Dedifferentiated amniotic fluid mesenchymal stem cell (primary cell): ENCODE results near the gene TTLL12.
"Not testable (repeated sequence)": the region's sequence is repeated elsewhere in the genome, so short reads cannot be mapped to it uniquely, and the experiment has no call there.

Source experiments
- DNase-seq: peaks from one replicate; pipeline ENCODE4 v3.0.0-alpha.2; 2016; ENCODE audit errors: extremely low spot score

TTLL12 gene

DNA sequence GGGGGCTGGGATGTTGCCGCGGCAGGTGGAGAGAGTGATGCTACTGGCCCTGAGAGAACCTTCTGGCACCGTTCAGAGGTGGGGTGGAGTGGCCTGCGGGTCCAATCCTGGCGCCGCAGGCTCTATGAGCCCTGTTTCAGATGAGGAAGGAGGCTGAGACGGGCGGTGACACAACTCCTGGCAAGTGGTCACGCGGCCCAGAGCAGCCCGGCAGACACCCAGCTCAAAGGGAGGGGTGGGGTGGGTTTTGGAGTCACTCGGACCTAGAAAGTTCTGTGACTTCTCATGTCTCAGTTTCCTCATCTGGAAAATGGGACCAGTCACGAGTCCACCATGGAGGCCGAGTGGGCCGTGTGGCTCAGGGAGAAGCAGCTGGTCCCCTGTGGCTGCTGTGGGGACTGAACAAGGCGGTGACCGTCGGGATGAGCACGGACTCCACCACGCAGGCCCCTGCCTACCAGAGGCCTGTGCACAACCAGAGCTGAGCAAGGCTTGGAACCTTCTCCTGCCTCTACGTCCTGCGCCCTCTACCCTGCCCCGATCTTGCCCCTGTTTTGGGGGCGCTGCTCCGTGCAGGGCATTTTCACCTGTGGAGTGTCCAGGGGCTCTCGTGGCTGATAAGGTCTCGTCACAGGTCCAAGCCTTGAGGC, 31.9 kb downstream of the TTLL12 start:
- no peak for DNase-seq

DNA sequence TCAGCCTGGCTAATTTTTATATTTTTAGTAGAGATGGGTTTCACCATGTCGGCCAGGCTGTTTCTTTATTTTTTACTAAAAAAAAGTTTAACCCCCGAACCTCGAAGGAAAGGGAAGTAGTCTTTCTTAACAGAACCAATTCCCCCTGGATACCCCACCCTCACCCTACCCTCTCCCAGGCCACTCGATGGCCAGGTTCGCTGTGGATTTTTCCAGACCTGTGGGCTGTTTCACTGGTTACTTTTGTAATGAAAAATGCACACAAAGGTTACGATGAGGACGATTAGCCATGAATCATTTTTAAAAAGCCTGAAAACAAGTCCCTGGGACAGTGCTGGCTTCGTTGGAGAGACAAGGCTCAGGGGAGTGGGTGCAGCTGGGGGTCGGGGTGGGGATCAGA, 33.0 kb downstream of the TTLL12 start:
- no peak for DNase-seq

DNA sequence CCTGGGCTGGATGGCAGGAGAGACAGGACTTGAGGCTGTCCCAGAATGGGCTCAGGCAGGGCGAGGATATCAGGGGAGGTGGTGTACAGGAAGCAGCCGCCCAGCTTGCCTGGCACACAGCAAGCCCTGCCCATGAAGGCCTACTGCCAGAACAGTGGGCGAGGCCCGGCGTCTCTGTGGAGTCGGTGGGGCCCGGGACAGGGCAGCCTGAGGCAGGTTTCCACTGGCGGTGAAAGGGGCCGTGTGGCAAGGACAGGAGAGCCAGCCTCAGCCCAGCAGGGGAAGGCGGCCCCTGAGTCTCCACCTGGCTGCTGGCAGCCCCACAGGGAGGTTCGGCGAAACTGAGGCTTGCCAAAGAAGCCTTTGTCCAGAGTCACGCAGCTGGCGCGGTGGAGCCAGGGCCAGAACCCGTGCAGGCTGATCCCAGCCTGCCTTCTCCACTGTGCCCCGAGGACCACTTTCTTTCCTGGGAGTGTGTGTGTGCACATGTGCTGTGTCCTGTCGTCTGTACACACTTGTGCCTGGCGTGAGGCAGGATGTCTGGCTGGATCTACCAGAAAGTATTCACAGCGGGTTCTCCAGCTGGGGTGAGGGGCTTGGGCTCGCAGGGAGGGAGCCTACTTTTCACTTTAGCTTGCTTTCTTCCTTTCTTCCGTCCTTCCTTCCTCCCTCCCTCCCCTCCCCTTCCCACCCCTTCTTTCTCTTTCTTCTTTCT, 34.4 kb downstream of the TTLL12 start:
- peak; percentile 75 for DNase-seq

DNA sequence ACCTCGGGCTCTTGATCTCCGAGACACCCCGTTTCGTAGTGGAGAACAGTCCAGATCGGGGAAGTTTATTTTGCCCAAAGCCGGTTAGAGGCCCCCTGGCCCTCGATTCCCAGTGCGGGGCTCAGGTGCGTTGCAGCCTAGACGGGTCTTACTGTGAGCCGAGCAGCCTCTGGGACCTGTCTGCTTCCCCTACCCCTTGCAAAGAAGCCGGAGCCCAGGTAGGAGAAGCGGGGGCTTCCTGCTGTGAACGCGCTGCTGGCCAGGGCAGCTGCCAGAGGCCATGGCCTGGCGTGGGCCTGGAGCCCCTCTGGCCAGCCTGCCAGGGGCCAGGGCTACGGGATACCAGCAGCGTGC, 35.0 kb downstream of the TTLL12 start:
- DNase-seq, result no peak

DNA sequence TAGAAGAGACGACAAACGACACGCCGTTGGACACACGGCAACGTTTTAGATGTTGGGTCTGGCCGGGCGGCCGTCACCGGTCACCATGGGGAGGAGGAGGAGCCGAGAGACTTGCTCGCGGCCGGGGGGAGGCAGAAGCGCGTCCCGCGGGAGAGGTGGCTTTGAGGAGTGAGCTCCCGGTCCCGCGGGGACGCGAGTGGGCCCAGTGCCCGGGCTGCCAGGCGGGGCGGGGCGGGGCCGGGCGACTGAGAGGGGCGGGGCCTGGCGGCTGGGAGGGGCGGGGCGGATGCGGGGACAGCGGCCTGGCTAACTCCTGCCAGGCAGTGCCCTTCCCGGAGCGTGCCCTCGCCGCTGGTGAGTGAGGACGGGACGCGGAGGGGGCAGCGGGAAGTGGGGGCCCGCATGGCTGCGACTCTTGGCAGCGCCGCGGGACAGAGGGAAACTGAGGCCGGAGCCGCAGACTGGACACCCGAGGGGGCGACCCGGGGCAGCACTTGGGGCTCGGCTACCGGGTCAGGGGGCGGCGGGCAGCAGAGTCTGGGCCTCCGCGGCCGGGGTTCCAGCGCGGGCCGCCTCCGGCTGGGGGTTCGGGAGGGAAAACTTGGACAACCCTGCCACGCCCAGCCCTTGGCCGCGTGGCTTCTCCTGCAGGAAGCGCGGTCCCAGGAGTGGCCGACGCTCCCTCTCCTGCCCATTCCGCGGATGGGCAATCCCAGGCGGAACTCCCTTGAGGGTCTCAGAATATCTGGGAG, 35.5 kb downstream of the TTLL12 start, which contains the start of gene TSPO:
Gene TSPO, plus strand, starts transcription at position 309 of the 752 bp plus-strand sequence. CDS start 7,680 bp downstream, outside the sequence.
- peak; percentile 45 for DNase-seq

DNA sequence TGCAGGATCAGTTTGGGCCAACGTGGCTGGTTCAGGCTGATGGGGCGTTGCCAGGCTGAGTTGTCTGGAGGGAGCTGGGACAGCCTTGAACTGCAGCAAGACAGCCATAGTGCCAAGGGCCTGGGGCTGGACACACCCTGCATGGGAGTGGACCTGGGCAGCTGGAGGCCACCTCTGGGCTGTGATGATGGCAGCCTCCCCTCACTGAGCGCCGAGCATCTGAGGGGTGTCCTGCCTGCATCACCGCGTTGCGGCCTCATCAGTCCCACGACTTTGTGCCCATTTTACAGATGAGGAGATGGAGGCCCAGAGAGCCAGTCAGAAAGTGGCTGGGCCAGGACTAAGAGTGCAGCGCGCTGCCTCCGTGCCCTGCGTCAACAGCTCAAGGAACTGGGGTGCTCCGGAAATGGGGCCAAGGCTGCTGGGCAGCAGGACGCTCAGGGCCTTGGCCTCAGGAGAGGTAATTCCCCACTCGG, 36.2 kb downstream of the TTLL12 start:
- no peak for DNase-seq

DNA sequence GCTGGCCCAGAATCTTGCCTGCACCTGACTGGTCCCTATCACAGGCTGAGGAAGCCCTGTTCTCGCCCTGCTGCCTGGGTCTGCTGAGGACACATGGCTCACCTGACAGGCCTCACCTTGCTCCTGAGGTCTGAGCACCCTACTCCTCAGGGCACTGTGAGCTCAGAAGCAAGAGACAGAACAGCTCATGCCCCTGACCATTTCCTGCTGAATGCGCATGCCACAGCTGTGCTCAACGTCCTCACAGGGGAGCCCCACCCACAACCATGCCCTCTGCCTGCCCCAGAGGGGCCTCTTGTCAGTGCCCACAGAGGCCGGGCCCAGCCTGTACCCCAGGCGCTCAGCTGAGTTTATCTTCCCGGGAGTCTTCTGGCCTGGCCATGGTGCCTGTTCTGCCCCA, 38.4 kb downstream of the TTLL12 start:
- no peak for DNase-seq

DNA sequence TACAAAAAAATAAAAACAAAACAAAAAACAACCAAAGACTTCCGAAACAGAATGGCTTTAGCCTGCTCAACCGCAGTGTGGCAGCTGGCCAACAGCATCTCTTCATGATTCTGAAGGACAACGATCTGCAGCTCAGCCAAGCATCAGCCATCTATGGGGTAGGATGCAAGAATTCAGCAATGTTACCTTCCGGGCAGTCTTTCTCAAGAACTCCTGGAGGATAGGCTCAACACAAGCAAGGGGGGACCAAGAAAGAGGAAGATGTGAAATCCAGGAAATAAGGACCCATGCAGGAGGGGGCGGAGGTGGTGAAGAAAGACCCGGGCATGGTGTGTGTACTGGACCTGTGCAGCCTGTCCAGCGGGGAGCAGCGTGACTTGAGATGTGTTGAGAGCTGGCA, 39.1 kb downstream of the TTLL12 start:
- no peak for DNase-seq

DNA sequence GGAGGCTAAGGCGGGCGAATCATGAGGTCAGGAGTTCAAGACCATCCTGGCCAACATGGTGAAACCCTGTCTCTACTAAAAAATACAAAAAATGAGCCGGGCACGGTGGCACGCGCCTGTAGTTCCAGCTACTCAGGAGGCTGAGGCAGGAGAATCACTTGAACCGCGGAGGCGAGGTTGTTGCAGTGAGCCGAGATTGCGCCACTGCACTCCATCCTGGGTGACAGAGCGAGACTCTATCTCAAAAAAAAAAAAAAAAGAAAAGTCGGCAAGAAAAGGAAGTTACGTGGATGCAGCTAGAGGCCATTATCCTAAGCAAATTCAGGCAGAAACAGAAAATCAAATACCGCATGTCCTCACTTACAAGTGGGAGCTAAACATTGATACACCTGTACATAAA, 40.6 kb downstream of the TTLL12 start:
- DNase-seq, result not testable (repeated sequence)

DNA sequence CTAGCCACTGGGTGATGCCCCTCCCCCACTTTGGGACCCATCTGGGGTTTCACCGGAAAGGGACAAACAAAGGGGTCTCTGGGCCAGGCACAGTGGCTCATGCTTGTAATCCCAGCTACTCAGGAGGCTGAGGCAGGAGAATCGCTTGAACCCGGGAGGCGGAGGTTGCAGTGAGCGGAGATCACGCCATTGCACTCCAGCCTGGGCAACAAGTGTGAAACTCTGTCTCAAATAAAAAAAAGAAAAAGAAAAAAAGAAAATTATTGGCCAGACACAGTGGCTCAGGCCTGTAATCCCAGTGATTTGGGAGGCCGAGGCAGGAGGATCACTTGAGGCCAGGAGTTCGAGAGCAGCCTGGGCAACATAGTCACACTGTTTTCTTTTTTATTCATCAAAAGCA, 41.6 kb downstream of the TTLL12 start:
- DNase-seq, result not testable (repeated sequence)

DNA sequence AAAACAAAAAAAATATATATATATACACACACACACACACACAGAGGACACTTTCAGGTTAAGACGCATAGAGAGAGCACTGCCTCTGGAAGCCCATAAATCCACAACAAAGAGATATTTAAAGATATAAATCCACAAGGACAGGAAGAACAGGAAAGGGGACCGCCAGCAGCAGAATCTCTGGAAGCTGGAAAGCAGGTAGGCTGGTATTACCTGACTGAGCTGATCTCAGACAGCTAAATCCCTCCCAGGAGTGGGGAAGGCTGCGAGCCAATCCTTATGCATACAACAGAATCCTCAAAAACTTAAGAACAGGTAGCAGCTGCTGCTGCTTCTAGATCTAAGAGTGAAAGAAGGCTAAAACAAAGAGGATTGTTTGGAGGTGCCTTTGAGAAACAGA, 42.0 kb downstream of the TTLL12 start:
- no peak for DNase-seq

DNA sequence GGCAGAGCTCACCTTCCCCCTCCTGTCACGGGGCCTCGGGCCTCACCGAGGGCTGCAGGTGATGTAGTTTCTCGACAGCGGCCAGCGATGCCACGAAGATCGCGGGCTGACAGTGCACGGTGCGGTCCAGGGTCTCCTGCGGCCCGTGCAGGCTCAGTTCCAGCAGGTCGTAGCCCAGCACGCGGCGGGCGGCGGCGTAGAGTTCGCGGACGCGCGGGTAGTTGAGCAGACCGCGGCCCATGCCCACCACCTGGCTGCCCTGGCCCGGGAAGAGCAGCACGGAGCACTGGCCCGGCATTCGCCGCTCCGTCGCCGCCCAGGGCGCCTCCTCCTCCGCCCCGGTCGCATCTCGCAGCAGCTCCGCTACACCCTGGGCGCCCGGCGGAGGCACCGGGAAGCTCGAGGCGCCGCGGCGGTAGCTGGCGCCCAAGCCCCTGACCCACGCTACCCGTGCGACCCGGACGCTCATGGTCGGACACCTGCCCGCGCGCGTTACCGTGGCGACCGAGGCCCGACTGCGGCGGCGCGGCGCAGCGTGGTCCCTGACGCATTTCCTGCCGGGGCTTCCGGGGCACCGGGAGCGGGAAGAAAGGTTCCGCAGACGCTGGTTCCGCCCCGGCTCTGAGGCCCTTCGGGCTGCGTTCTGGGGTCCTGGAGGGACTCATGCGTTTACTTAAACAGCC, 43.9 kb downstream of the TTLL12 start, which contains the start of gene MCAT:
Gene MCAT, minus strand, starts transcription at position 519 of the 683 bp plus-strand sequence. Its CDS starts 50 bp downstream, at position 469.
- DNase-seq, result peak; percentile 67

DNA sequence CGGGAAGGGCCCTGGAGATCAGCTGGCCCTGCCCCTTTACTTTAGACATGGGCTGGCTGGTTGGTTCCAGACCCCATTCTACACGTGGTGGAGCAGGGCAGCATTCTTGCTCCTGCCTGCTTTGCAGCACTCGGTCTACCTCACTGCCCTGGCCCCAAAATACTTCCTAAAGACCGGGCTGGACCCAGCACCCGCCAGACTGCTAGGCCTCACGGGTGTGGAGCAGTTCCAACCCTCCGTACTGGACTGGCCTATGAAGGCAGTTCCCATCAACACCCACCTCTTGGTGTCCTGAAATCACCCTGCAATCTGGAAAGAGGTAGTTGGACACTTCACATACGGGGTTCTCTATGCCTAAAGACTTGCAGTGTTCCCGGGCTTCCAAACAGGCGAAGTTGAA, 50.1 kb downstream of the TTLL12 start:
- no peak for DNase-seq

DNA sequence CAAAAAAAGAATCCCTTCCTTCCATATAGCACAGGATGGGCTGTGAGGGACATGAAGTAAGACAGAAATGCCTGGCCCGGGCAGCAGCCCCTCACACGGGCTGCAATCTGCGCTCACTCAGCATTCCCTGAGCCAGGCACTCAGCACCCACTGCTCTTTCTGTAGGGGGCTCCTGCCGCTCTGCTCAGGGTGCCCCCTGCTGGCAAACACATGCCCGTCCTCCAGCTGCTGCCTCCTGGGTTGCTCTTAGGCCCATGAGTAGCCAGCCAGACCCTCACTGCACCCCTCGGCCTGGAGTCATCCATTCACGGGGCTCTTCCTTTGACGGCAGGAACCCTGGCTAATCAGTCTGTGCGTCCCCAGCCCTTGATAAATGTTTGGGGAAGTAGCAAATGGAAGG, 50.7 kb downstream of the TTLL12 start:
- no peak for DNase-seq

DNA sequence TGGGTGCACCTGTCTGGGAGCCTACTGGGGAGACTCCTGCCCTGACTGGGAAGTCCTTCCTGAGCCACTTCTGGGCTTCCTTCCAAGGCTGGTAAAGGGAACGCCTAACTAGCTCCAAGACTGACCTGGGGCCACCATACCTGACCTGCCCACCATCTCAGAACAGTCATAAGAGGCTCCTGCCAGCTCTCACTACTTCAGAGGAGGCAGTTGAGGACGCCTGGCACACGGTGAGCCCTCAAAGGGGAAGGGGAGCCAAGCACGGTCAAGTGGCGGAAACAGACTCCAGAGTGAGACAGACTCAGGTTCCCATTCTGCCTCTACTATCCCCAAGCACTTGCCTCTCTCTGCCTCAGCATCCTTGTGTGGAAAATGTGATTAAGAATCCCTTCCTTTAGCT, 51.4 kb downstream of the TTLL12 start:
- no peak for DNase-seq

DNA sequence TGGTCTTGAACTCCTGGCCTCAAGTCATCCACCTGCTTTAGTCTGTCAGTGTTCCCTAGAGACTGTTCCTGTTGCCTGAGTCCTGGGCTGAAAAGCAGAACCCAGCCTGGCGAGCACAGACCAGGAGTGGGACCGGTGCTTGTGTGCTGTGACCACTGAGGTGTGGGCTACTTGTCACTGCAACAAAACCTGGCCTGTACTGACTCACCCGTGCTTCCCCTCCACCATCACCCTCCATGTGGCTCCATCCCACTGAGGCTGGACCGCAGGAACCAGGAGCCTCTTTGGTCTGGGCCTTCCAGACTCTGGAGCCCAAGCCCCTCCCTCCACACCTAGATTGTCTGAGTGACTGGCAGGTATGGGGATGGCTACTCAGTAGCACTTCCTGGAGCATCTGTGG, 52.4 kb downstream of the TTLL12 start:
- no peak for DNase-seq

DNA sequence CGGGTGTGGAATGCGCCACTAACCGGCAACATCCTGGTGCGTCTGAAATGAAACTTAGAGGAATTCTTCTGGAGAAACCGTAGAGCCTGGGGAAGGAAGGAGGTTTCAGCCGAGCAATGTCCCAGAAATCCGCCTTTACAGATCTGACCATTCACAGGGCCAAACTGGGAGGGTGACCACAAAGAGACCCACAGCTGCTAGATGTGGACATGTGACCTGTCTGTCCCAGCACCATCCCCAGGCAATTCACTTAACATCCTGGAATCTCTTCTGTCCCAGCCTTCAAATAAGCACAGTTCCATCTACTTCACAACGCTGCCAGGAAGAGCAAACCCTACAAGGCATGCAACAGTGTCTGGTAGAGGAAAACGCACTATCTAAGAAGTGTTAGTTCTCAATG, 53.5 kb downstream of the TTLL12 start:
- no peak for DNase-seq

DNA sequence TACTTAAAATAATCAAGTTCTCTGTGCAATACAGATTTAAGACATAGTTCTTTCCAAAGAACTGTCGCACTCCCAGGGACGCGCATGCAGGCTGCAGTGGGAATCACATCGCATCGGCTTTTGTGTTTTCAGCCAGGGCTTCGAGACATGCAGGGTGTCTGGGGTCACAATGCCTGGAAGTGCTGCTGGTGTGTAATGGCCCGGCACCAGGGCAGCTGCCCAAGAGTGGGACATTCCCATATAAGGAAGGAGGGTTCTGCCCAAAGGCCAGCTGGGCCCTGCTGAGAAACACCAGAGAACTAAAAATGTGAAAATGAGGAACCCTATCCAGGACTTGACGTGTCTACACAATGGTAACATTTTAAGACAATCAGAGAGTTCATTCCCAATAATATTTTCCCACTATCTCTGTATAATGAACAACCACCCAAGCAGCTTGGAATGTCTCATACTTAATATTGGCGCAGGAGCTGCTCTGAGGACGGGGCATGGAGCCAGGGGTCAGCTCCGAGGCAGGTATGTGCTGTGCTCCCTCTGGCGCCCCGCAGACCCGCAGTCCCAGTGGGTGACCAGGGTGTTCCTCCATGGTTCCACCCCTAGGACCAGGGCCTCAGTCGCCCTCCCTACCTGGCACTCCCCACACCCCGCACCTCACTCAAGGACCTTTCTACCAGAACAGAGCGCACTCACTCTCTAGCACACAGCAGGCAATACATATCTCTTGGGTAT, 55.0 kb downstream of the TTLL12 start:
- DNase-seq, result no peak

DNA sequence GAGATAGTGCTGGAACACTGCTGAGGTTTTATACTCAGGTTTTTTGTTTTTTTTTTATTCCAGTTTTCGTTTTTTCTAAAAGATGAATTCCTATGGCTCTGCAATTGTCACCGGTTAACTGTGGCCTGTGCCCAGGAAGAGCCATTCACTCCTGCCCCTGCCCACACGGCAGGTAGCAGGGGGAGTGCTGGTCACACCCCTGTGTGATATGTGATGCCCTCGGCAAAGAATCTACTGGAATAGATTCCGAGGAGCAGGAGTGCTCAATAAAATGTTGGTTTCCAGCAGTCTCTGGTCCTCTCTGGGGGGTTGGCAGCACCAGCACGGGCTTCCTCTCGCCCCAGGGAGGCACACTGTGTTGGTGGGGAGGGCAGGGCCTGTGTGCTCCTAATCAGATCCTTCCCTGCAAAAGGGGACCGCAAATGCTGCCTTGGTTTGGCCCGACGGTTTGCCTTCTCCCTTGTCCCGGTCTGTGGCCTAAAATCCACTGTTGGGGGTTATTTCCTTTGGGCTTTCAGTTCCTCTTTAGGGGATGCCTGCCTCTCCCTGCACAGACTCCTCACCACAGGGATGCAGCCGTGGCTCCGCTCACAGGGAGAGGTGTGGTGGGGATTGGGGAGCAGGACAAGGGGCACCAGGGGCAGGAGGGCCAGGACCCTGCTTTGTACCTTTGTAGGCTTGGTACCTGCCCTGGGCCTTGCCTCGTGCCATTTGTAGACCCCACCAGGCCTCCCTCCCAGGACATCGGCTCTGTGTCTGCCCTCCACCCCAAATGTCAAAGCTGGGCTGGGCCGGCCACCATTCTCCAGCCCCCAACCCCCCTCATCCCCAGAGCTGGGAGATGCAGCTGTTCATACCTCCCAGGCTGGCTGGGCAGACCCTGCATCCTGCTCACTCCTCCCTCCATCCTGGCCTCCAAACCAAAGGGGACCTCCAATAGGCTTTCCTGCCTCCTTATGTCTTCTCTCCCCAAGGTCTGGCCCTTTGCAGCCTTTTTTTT, 57.2 kb downstream of the TTLL12 start:
- DNase-seq, result no peak

DNA sequence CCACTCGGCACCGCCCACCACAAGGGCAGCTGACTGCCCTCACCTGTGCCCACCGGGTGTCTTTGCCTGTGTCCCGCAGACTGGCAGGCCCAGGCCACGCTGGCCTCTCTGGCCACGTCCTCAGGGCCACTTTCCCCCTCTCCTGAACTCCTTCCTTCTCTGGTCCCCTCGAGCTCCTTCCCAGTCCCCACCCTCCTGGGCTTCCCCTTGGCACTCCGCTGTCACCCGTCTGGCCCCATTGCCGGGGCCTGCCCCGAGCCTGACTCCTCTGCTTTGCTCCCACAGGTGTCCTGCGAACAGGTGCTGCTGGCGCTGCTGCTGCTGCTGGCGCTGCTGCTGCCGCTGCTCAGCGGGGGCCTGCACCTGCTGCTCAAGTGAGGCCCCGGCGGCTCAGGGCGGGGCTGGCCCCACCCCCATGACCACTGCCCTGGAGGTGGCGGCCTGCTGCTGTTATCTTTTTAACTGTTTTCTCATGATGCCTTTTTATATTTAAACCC, 58.0 kb downstream of the TTLL12 start:
- no peak for DNase-seq
